ENCODE measurements around the gene SNAPC5. TPM values are rescaled to one million over a fixed set of nuclear protein-coding genes. Genes with fewer than 3 reads are reported as not detected.

The SNAPC5 gene
- total RNA-seq (10 to 100 TPM; 28.5 to 41.6 (median 33.9) TPM), polyA plus RNA-seq (10 to 100 TPM; 32.8 to 48.8 TPM)
- long read RNA-seq, donor 1, transcript SNAPC5-202 (3 exons, 1,002 nt): major isoform, 20 of 26 reads
- long read RNA-seq, donor 1, partial matches to known transcripts: 0 of 26 reads
- long read RNA-seq, donor 1, other reads (novel, unspliced or antisense): 5 of 26 reads
- long read RNA-seq, donor 2, transcript SNAPC5-202 (3 exons, 1,002 nt): major isoform, 28 of 31 reads
- long read RNA-seq, donor 2, partial matches to known transcripts: 0 of 31 reads
- long read RNA-seq, donor 2, other reads (novel, unspliced or antisense): 2 of 31 reads
- long read RNA-seq, donor 3, transcript SNAPC5-202 (3 exons, 1,002 nt): major isoform, 17 of 22 reads
- long read RNA-seq, donor 3, partial matches to known transcripts: 0 of 22 reads
- long read RNA-seq, donor 3, other reads (novel, unspliced or antisense): 1 of 22 reads

- Histone ChIP-seq H3K9me3 (no peaks in the 10 kb centered on the region), H3K4me1 (peaks cover 8 to 58% (median 31%) of the 10 kb centered on the region in 9 donors), H3K27me3 (no peaks in the 10 kb centered on the region), H3K36me3 (peaks cover 0 to 85% (median 55%) of the 10 kb centered on the region in 9 donors), H3K4me3 (peak within 1 kb of the TSS; percentile 67 to 97 (median 84)), H3K27ac (peak within 1 kb of the TSS; percentile 62 to 91 (median 87))
- peak; percentile 92 to 100 (median 98) for TF ChIP-seq CTCF (IDR thresholded peaks at IDR 0.05)
- ATAC-seq (peak; percentile 96 to 99 (median 97)), DNase-seq (peak; percentile 96 to 97)
- intact Hi-C loops (cut with DNase I): loop anchor here (1.0 to 10.0 kb wide), 6 partner anchors 110 to 200 kb away; partner anchors contain the start of genes MAP2K1 (in 9 of the 10) and TIPIN (in 2 of the 10)
- WGBS, 2 donors: 6 to 7% methylated on average over 43 of the region's 43 CpGs
Observed at GRCh38 chr15:66497502-66498455, at the start of gene SNAPC5. Gene SNAPC5, minus strand, starts transcription at chr15:66497762. Its CDS starts 31 bp downstream, at chr15:66497731.

- no peak for TF ChIP-seq CTCF (IDR thresholded peaks at IDR 0.05)
- 96 to 97% methylated on average over 1 of the region's 1 CpG for WGBS, 2 donors
- no peak for ATAC-seq
- DNase-seq: no peak
- no peaks in the 10 kb centered on the region for H3K9me3 ChIP-seq
- no peak overlapping the region for H3K4me3 ChIP-seq
- intact Hi-C loops (cut with DNase I): no loop called here
- H3K36me3 ChIP-seq: peaks cover 0 to 63% (median 4%) of the 10 kb centered on the region in 9 donors
- no peaks in the 10 kb centered on the region for H3K27me3 ChIP-seq
- no peak overlapping the region for H3K27ac ChIP-seq
- no peaks in the 10 kb centered on the region for H3K4me1 ChIP-seq
Observed at GRCh38 chr15:66545255-66545654, 47.7 kb upstream of the SNAPC5 start.

- intact Hi-C loops (cut with DNase I): no loop called here
- no peak overlapping the region for H3K27ac ChIP-seq
- H3K4me1 ChIP-seq: no peaks in the 10 kb centered on the region
- H3K36me3 ChIP-seq: peaks cover 0 to 61% (median 4%) of the 10 kb centered on the region in 9 donors
- no peaks in the 10 kb centered on the region for H3K27me3 ChIP-seq
- H3K9me3 ChIP-seq: no peaks in the 10 kb centered on the region
- H3K4me3 ChIP-seq: no peak overlapping the region
- DNase-seq (no peak), ATAC-seq (no peak)
- TF ChIP-seq CTCF (IDR thresholded peaks at IDR 0.05): no peak
- 99% methylated on average over 4 of the region's 4 CpGs for WGBS, 2 donors
Observed at GRCh38 chr15:66542896-66543295, 45.3 kb upstream of the SNAPC5 start.

- DNase-seq (no peak), ATAC-seq (no peak)
- TF ChIP-seq CTCF (IDR thresholded peaks at IDR 0.05): no peak
- no peaks in the 10 kb centered on the region for H3K9me3 ChIP-seq
- 92 to 93% methylated on average over 9 of the region's 9 CpGs for WGBS, 2 donors
- H3K4me3 ChIP-seq: no peak overlapping the region
- no peak overlapping the region for H3K27ac ChIP-seq
- intact Hi-C loops (cut with DNase I): no loop called here
- H3K27me3 ChIP-seq: no peaks in the 10 kb centered on the region
- no peaks in the 10 kb centered on the region for H3K4me1 ChIP-seq
- peaks cover 0 to 80% (median 0%) of the 10 kb centered on the region in 9 donors for H3K36me3 ChIP-seq
Observed at GRCh38 chr15:66535056-66535455, 37.5 kb upstream of the SNAPC5 start.
